Glomerular endothelial cell (primary cell): ENCODE results near the gene USP14. TPM values are rescaled to one million over a fixed set of nuclear protein-coding genes. Genes with fewer than 3 reads are reported as not detected.

Experiments
- DNase-seq: peaks from one replicate; pipeline ENCODE4 v3.0.0-alpha.2; 2011; ENCODE audit warnings: low read depth, low spot score; ENCODE audit errors: extremely low read depth
- total RNA-seq: library from RNA; depleted of rRNA; stranded (reverse); fragments of >200 nt; gene quantifications from 2 replicates; pipeline ENCODE4 v1.2.3, GENCODE V29; 2015

USP14 gene
- total RNA-seq, 1 donor from 2014 or later = 65.2 TPM

GRCh38 chr18:225745-226144 is 67.4 kb downstream of the USP14 start:
- no peak for DNase-seq

GRCh38 chr18:227374-227773 is 69.0 kb downstream of the USP14 start:
- DNase-seq = no peak

- DNase-seq = no peak
Observed at GRCh38 chr18:227902-228301, 69.5 kb downstream of the USP14 start.

GRCh38 chr18:228586-228985 is 70.2 kb downstream of the USP14 start:
- no peak for DNase-seq

- DNase-seq = no peak
Observed at GRCh38 chr18:231563-231962, 73.2 kb downstream of the USP14 start.

- no peak for DNase-seq
Observed at GRCh38 chr18:240175-240574, 81.8 kb downstream of the USP14 start.

GRCh38 chr18:245282-245847 is 87.0 kb downstream of the USP14 start:
- no peak for DNase-seq

GRCh38 chr18:248053-248452 is 89.7 kb downstream of the USP14 start:
- no peak for DNase-seq

- DNase-seq = no peak
Observed at GRCh38 chr18:250685-251084, 92.3 kb downstream of the USP14 start.

GRCh38 chr18:251572-251971 is 93.2 kb downstream of the USP14 start:
- no peak for DNase-seq

- no peak for DNase-seq
Observed at GRCh38 chr18:253121-253520, 94.8 kb downstream of the USP14 start.

GRCh38 chr18:255171-255570 is 96.8 kb downstream of the USP14 start:
- DNase-seq = no peak

- DNase-seq = no peak
Observed at GRCh38 chr18:260547-260946, 102.2 kb downstream of the USP14 start.

GRCh38 chr18:261398-262073 is 103.2 kb downstream of the USP14 start:
- DNase-seq = no peak

Other genes with a start within 250 kb of the USP14 start
- not detected in 2 replicates for gene TUBB8B, start 108.9 kb upstream of the USP14 start, total RNA-seq
- 34.1 and 39.4 TPM in 2 replicates for gene THOC1, start 109.5 kb downstream of the USP14 start, total RNA-seq